ENCODE measurements around the gene ZFR2. TPM values are rescaled to one million over a fixed set of nuclear protein-coding genes. Genes with fewer than 3 reads are reported as not detected.

The ZFR2 gene
- total and polyA plus RNA-seq, 10 donors: 0.11 to 0.92 (median 0.33) TPM; not detected in 3

GRCh38 chr19:3771000-3771905 lies 97.6 kb downstream of the ZFR2 start:
- H3K36me3 ChIP-seq: peaks cover 0 to 42% (median 31%) of the 10 kb centered on the region in 6 donors
- no peak for DNase-seq
- no peaks in the 10 kb centered on the region for H3K27me3 ChIP-seq (replicated peaks in 1 of 7)
- WGBS, 5 donors: 84 to 92% (median 86%) methylated on average over 31 to 35 of the region's 35 CpGs
- no peak overlapping the region for H3K27ac ChIP-seq
- TF ChIP-seq POLR2AphosphoS5 (IDR thresholded peaks at IDR 0.05) (no peak), POLR2A (IDR thresholded peaks at IDR 0.05) (no peak), CTCF (IDR thresholded peaks at IDR 0.05 in 8 of 11, conservative IDR thresholded peaks at IDR 0.05 in 3 of 11) (no peak)
- peaks cover 0 to 12% (median 2%) of the 10 kb centered on the region in 6 donors for H3K4me1 ChIP-seq
- intact Hi-C loops (cut with DNase I; ENCODE audit: low total_unique reads): loop anchor here (10.0 kb wide), 1 partner anchor 54 kb away; no protein-coding TSS in a partner anchor
- H3K4me3 ChIP-seq: no peak overlapping the region
- no peaks in the 10 kb centered on the region for H3K9me3 ChIP-seq

GRCh38 chr19:3770136-3770999 lies 98.5 kb downstream of the ZFR2 start:
- intact Hi-C loops (cut with DNase I; ENCODE audit: low total_unique reads): loop anchor here (10.0 kb wide), 1 partner anchor 54 kb away; no protein-coding TSS in a partner anchor
- no peak overlapping the region for H3K4me3 ChIP-seq
- peaks cover 0 to 15% (median 2%) of the 10 kb centered on the region in 6 donors for H3K4me1 ChIP-seq
- no peak overlapping the region for H3K27ac ChIP-seq
- H3K36me3 ChIP-seq: peaks cover 0 to 51% (median 39%) of the 10 kb centered on the region in 6 donors
- DNase-seq: no peak
- 88 to 91% (median 88%) methylated on average over 42 to 53 of the region's 53 CpGs for WGBS, 5 donors
- H3K9me3 ChIP-seq: no peaks in the 10 kb centered on the region
- TF ChIP-seq POLR2AphosphoS5 (IDR thresholded peaks at IDR 0.05) (peak in 1 of 3 donors; percentile 22), POLR2A (IDR thresholded peaks at IDR 0.05) (no peak), CTCF (IDR thresholded peaks at IDR 0.05 in 8 of 11, conservative IDR thresholded peaks at IDR 0.05 in 3 of 11) (no peak)
- H3K27me3 ChIP-seq (replicated peaks in 1 of 7): no peaks in the 10 kb centered on the region

- 89 to 94% (median 92%) methylated on average over 2 to 17 of the region's 17 CpGs for WGBS, 5 donors
- Histone ChIP-seq H3K27me3 (replicated peaks in 1 of 7) (no peaks in the 10 kb centered on the region), H3K36me3 (peaks cover 0 to 56% (median 44%) of the 10 kb centered on the region in 6 donors), H3K9me3 (no peaks in the 10 kb centered on the region), H3K4me3 (no peak overlapping the region), H3K27ac (no peak overlapping the region), H3K4me1 (peaks cover 0 to 15% (median 2%) of the 10 kb centered on the region in 6 donors)
- no peak for DNase-seq
- intact Hi-C loops (cut with DNase I; ENCODE audit: low total_unique reads): no loop called here
- TF ChIP-seq POLR2A (IDR thresholded peaks at IDR 0.05) (no peak), CTCF (IDR thresholded peaks at IDR 0.05 in 8 of 11, conservative IDR thresholded peaks at IDR 0.05 in 3 of 11) (no peak)
Measured at GRCh38 chr19:3769494-3769893, 99.3 kb downstream of the ZFR2 start.

Data from spleen (tissue), 11 donors.